K562 treated with DMSO at 1 percent for 24 hours (cell line): ENCODE data around the gene DEDD2. TPM values are rescaled to one million over a fixed set of nuclear protein-coding genes. Genes with fewer than 3 reads are reported as not detected.

Experiments
- total RNA-seq: library from RNA; unstranded; fragments of 300-600 nt; gene quantifications from 2 replicates; pipeline ENCODE4 v1.2.3, GENCODE V29; 2022; ENCODE audit warnings: low read depth; ENCODE audit not compliant: insufficient read depth

The DEDD2 gene, protein sequence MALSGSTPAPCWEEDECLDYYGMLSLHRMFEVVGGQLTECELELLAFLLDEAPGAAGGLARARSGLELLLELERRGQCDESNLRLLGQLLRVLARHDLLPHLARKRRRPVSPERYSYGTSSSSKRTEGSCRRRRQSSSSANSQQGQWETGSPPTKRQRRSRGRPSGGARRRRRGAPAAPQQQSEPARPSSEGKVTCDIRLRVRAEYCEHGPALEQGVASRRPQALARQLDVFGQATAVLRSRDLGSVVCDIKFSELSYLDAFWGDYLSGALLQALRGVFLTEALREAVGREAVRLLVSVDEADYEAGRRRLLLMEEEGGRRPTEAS
- 65.1 and 72.9 TPM in 2 replicates for total RNA-seq

GRCh38 chr19:42217520-42218437 is at the start of gene DEDD2:
Gene DEDD2 (minus strand): TSS chr19:42217677. CDS start chr19:42217007, 670 bp downstream.

DNA sequence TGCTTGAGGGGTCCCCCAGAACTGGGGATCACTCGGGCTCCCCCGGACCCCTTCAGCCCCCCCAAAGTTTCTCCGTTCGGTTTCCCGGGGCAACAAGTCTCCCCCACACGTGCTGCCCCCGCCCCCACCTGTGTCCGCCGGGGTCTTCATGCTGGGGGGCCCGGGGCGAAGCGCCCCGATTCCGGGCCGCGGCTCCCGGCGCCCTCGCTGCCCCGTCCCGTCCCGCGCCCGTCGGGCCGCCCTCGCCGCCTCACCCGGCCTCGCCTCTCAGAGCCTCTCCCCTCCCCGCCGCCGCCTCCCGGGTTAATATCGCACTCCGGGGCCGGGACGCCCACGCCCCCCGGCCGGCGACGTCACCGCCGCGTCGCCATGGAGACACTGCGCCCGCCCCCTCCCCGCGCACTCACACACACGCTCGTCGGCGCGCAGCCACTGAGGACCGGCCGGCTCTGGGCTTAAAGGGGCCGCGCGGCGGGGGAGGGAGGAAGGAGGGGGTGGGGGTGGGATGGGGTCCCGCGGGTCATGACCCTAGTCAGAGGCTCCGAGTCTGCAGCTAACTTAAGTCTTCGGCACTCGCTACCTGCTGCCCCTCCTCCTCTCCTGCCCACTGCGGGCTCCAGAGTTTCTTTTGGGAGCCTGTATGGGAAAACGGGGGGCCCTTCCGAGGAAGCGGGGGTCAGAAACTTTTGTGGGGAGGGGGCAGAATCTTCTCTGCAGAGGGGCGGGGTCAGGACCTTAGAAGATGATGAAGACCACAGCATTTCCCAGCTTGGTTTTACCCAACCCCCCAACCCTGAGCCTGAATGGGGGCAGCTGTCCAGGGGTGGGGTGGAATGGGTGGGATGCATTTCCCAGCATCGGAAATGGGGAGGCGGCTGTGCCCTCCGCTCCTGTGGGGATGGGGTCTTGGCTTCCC is 37.6 kb upstream of the DEDD2 start, which contains the start of gene ERF:
Gene ERF (minus strand): TSS at position 279 of the 916 bp plus-strand sequence. CDS start 129 bp downstream, at position 150.

GRCh38 chr19:42242512-42243409 is 25.3 kb upstream of the DEDD2 start, which contains the start of gene GSK3A:
Gene GSK3A (minus strand): TSS chr19:42242602. CDS start chr19:42242465, 137 bp downstream.

GRCh38 chr19:42219812-42220750 is 2.6 kb upstream of the DEDD2 start, which contains the start of gene ZNF526:
Gene ZNF526 (plus strand): TSS chr19:42220312. CDS start chr19:42224404, 4,092 bp downstream.

Other genes starting within 250 kb of the DEDD2 start
- gene ATP1A3, start 223.4 kb downstream of the DEDD2 start, total RNA-seq: 0.96 and 1.1 TPM in 2 replicates
- gene GRIK5, start 147.5 kb downstream of the DEDD2 start, total RNA-seq: 3.0 and 3.6 TPM in 2 replicates
- 31.0 and 34.9 TPM in 2 replicates for gene ZNF574, start 141.5 kb downstream of the DEDD2 start, total RNA-seq
- 0.97 and 1.0 TPM in 2 replicates for gene POU2F2, start 85.2 kb downstream of the DEDD2 start, total RNA-seq
- 12.7 and 13.4 TPM in 2 replicates for gene ZNF526, start 2.6 kb upstream of the DEDD2 start, total RNA-seq
- 87.2 and 94.2 TPM in 2 replicates for gene GSK3A, start 24.9 kb upstream of the DEDD2 start, total RNA-seq
- 61.5 and 62.7 TPM in 2 replicates for gene ERF, start 37.5 kb upstream of the DEDD2 start, total RNA-seq
- 51.8 and 58.5 TPM in 2 replicates for gene CIC, start 51.6 kb upstream of the DEDD2 start, total RNA-seq
- 0.42 and 0.78 TPM in 2 replicates for gene PRR19, start 84.5 kb upstream of the DEDD2 start, total RNA-seq
- gene PAFAH1B3, start 84.9 kb upstream of the DEDD2 start, total RNA-seq: 126 and 144 TPM in 2 replicates
- gene TMEM145, start 95.6 kb upstream of the DEDD2 start, total RNA-seq: 0.80 TPM in 1 of 2 replicates, not detected in the other
- 23.2 and 23.4 TPM in 2 replicates for gene MEGF8, start 108.0 kb upstream of the DEDD2 start, total RNA-seq
- 1.7 TPM in 1 of 2 replicates, not detected in the other for gene CNFN, start 172.6 kb upstream of the DEDD2 start, total RNA-seq
- gene LIPE, start 209.7 kb upstream of the DEDD2 start, total RNA-seq: not detected in 2 replicates
- not detected in 2 replicates for gene CXCL17, start 225.3 kb upstream of the DEDD2 start, total RNA-seq